ENCODE measurements around the gene XYLT1. TPM values are rescaled to one million over a fixed set of nuclear protein-coding genes. Genes with fewer than 3 reads are reported as not detected.

The XYLT1 gene
- total RNA-seq, 1 experiment from 2014 or later, result 14.5 TPM

DNA sequence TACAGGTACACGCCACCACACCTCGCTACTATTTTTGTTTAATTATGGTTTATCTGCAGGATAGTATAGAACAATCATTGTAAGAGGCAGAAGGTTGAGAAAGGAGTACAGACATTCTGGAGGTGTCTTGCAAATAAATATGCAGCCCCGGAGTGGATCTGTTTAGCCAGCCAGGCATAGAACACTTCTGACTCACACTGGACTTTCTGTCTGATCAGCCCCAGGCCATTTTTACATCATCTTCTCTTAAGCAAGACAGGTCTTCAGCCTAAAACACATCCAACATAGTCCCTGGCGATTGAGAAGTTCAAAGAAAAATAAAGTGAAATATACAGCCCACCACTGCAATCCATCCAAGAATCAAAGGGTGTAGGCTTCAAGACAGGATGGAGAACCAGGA is 81.4 kb downstream of the XYLT1 start:
- H3T11ph ChIP-seq (ENCODE audit: low read length), result no peak overlapping the region
- H3K36me3 Mint-ChIP-seq (ENCODE audit: insufficient read depth in 1 of 3, low read depth in 3 of 3), result peaks cover 0 to 3% (median 0%) of the 10 kb centered on the region in 3 experiments; a peak in 1 of 7 replicates
- no peak overlapping the region for H2BK120ac ChIP-seq (ENCODE audit: low read depth, low read length, poor library complexity, severe bottlenecking)
- H4K5ac ChIP-seq (ENCODE audit: insufficient read length, low read depth, low read length), result no peak overlapping the region
- H2BK15ac ChIP-seq (ENCODE audit: low read depth, low read length), result no peak overlapping the region
- no peaks in the 10 kb centered on the region for H3K79me1 ChIP-seq (ENCODE audit: insufficient read depth, low read depth, low read length, poor library complexity, severe bottlenecking)
- H4K91ac ChIP-seq (ENCODE audit: insufficient read length, low read depth, low read length), result no peak overlapping the region
- peaks cover 89 to 95% of the 10 kb centered on the region in 2 experiments for H3K4me1 Mint-ChIP-seq
- DNase-seq, result no peak
- H3K79me2 ChIP-seq (ENCODE audit: insufficient read depth, low read length), result 0 out of 2 replicates have a peak, but pooled peaks cover 2% of the 10 kb centered on the region
- H3K14ac ChIP-seq (ENCODE audit: insufficient read depth, low read length), result no peak overlapping the region; the same call in 1 of the 2 replicates
- no peak overlapping the region for H3K4me2 ChIP-seq (ENCODE audit: insufficient read depth, insufficient read length, low read length)
- no peaks in the 10 kb centered on the region for H3K27me3 ChIP-seq (ENCODE audit: insufficient read depth, low read length)
- no peak overlapping the region for H3K4ac ChIP-seq (ENCODE audit: low read depth, low read length)
- H2BK12ac ChIP-seq (ENCODE audit: insufficient read length, low read depth, low read length), result no peak overlapping the region
- H3K9me3 ChIP-seq (ENCODE audit: control insufficient read depth, low read depth, low read length), result no peaks in the 10 kb centered on the region
- H3K27ac ChIP-seq (ENCODE audit: insufficient read length, low read depth, low read length), result no peak overlapping the region
- no peaks in the 10 kb centered on the region for H3K9me3 Mint-ChIP-seq
- 0 out of 7 replicates have a peak overlapping the region, but pooled peaks of 1 of the 3 experiments have one; percentile 33 for H3K27ac Mint-ChIP-seq
- H3K18ac ChIP-seq (ENCODE audit: insufficient read length, low read depth, low read length), result no peak overlapping the region
- peaks cover 36% of the 10 kb centered on the region; the same call in 1 of the 2 replicates for H3K4me1 ChIP-seq (ENCODE audit: insufficient read depth, low read length)
- no peak overlapping the region for H3K23ac ChIP-seq (ENCODE audit: insufficient read length, low read depth, low read length)
- H2BK20ac ChIP-seq (ENCODE audit: low read depth, low read length, poor library complexity, severe bottlenecking), result no peak overlapping the region
- no peak overlapping the region for H2AK5ac ChIP-seq (ENCODE audit: insufficient read length, low read length)
- H3K4me3 Mint-ChIP-seq, result 0 out of 5 replicates have a peak overlapping the region, but pooled peaks of 1 of the 2 experiments have one; percentile 15
- peaks cover 3% of the 10 kb centered on the region for H4K20me1 ChIP-seq (ENCODE audit: control insufficient read depth, insufficient read depth, insufficient read length)
- H4K8ac ChIP-seq (replicated peaks; ENCODE audit: insufficient read length, low read depth, low read length), result no peak overlapping the region
- no peak overlapping the region for H3K9ac ChIP-seq (ENCODE audit: extremely low read depth, insufficient read length, low read length)
- no peaks in the 10 kb centered on the region for H3K23me2 ChIP-seq (ENCODE audit: insufficient read length, low read depth, low read length, poor library complexity, severe bottlenecking)
- no CpG with 5 or more reads among the region's 4 CpGs for WGBS (ENCODE audit: extremely low coverage, insufficient read length, low lambda C conversion rate)
- no peaks in the 10 kb centered on the region; the same call in 1 of the 2 replicates for H3K27me3 Mint-ChIP-seq (ENCODE audit: low read depth)
- TF ChIP-seq, protein P1, sequence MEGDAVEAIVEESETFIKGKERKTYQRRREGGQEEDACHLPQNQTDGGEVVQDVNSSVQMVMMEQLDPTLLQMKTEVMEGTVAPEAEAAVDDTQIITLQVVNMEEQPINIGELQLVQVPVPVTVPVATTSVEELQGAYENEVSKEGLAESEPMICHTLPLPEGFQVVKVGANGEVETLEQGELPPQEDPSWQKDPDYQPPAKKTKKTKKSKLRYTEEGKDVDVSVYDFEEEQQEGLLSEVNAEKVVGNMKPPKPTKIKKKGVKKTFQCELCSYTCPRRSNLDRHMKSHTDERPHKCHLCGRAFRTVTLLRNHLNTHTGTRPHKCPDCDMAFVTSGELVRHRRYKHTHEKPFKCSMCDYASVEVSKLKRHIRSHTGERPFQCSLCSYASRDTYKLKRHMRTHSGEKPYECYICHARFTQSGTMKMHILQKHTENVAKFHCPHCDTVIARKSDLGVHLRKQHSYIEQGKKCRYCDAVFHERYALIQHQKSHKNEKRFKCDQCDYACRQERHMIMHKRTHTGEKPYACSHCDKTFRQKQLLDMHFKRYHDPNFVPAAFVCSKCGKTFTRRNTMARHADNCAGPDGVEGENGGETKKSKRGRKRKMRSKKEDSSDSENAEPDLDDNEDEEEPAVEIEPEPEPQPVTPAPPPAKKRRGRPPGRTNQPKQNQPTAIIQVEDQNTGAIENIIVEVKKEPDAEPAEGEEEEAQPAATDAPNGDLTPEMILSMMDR (conservative IDR thresholded peaks at IDR 0.05), result no peak
- H3K56ac ChIP-seq (ENCODE audit: insufficient read length, low read depth, low read length), result no peak overlapping the region
- H2AFZ ChIP-seq (ENCODE audit: low read length), result no peak overlapping the region
- no peak overlapping the region for H2BK5ac ChIP-seq (ENCODE audit: insufficient read length, low read length)

All from H9 (cell line).